ENCODE results near the gene CCDC54.
A peak's percentile ranks its signal among the peaks of the same experiment; 100 is the strongest.

The CCDC54 gene

GRCh38 chr3:107404727-107405469 lies 27.7 kb downstream of the CCDC54 start:
- DNase-seq (ENCODE audit: low spot score in 2 of 2), result no peak
- Histone ChIP-seq H3K9me3 (no peaks in the 10 kb centered on the region), H3K27me3 (ENCODE audit: low read depth) (no peaks in the 10 kb centered on the region), H3K4me1 (no peaks in the 10 kb centered on the region), H3K36me3 (replicated peaks) (no peaks in the 10 kb centered on the region), H3K4me3 (no peak overlapping the region)
- in situ Hi-C loops (cut with MboI; ENCODE audit: low sequenced_read_pairs), result no loop called here

GRCh38 chr3:107407355-107407754 lies 30.1 kb downstream of the CCDC54 start:
- no peaks in the 10 kb centered on the region for H3K36me3 ChIP-seq (replicated peaks)
- in situ Hi-C loops (cut with MboI; ENCODE audit: low sequenced_read_pairs), result no loop called here

GRCh38 chr3:107408513-107408912 lies 31.3 kb downstream of the CCDC54 start:
- in situ Hi-C loops (cut with MboI; ENCODE audit: low sequenced_read_pairs), result no loop called here
- H3K9me3 ChIP-seq, result no peaks in the 10 kb centered on the region
- H3K4me1 ChIP-seq, result peaks cover 2% of the 10 kb centered on the region; the same call in 1 of the 2 replicates
- no peak for DNase-seq (ENCODE audit: low spot score in 2 of 2)
- no peak overlapping the region for H3K4me3 ChIP-seq
- no peaks in the 10 kb centered on the region for H3K27me3 ChIP-seq (ENCODE audit: low read depth)
- no peaks in the 10 kb centered on the region for H3K36me3 ChIP-seq (replicated peaks)

More at GRCh38 chr3:107407355-107407754, 30.1 kb downstream of the CCDC54 start:
- Histone ChIP-seq H3K9me3 (no peaks in the 10 kb centered on the region), H3K27me3 (ENCODE audit: low read depth) (no peaks in the 10 kb centered on the region), H3K4me1 (peaks cover 2% of the 10 kb centered on the region; the same call in 1 of the 2 replicates), H3K4me3 (no peak overlapping the region)
- no peak for DNase-seq (ENCODE audit: low spot score in 2 of 2)

- DNase-seq (ENCODE audit: low spot score in 2 of 2), result no peak
- in situ Hi-C loops (cut with MboI; ENCODE audit: low sequenced_read_pairs), result no loop called here
- Histone ChIP-seq H3K4me1 (peaks cover 2% of the 10 kb centered on the region; the same call in 1 of the 2 replicates), H3K27me3 (ENCODE audit: low read depth) (no peaks in the 10 kb centered on the region), H3K36me3 (replicated peaks) (no peaks in the 10 kb centered on the region), H3K4me3 (no peak overlapping the region), H3K9me3 (no peaks in the 10 kb centered on the region)
Observed at GRCh38 chr3:107409365-107409764, 32.1 kb downstream of the CCDC54 start.

GRCh38 chr3:107410606-107411005 lies 33.4 kb downstream of the CCDC54 start:
- DNase-seq (ENCODE audit: low spot score in 2 of 2), result peak in 1 of 2 experiments; percentile 18
- no peaks in the 10 kb centered on the region for H3K9me3 ChIP-seq
- no peaks in the 10 kb centered on the region for H3K36me3 ChIP-seq (replicated peaks)
- H3K4me1 ChIP-seq, result peaks cover 2% of the 10 kb centered on the region; the same call in 1 of the 2 replicates
- no peaks in the 10 kb centered on the region for H3K27me3 ChIP-seq (ENCODE audit: low read depth)
- in situ Hi-C loops (cut with MboI; ENCODE audit: low sequenced_read_pairs), result loop anchor here (10.0 kb wide), 1 partner anchor 136 kb away; no protein-coding TSS in a partner anchor
- no peak overlapping the region for H3K4me3 ChIP-seq

- DNase-seq (ENCODE audit: low spot score in 2 of 2), result no peak
- H3K4me3 ChIP-seq, result no peak overlapping the region
- H3K9me3 ChIP-seq, result no peaks in the 10 kb centered on the region
- peaks cover 2% of the 10 kb centered on the region; the same call in 1 of the 2 replicates for H3K4me1 ChIP-seq
- no peaks in the 10 kb centered on the region for H3K27me3 ChIP-seq (ENCODE audit: low read depth)
- no peaks in the 10 kb centered on the region for H3K36me3 ChIP-seq (replicated peaks)
- in situ Hi-C loops (cut with MboI; ENCODE audit: low sequenced_read_pairs), result loop anchor here (10.0 kb wide), 1 partner anchor 136 kb away; no protein-coding TSS in a partner anchor
Observed at GRCh38 chr3:107411056-107411455, 33.8 kb downstream of the CCDC54 start.

GRCh38 chr3:107411779-107412178 lies 34.5 kb downstream of the CCDC54 start:
- in situ Hi-C loops (cut with MboI; ENCODE audit: low sequenced_read_pairs), result loop anchor here (10.0 kb wide), 1 partner anchor 137 kb away; no protein-coding TSS in a partner anchor
- Histone ChIP-seq H3K9me3 (no peaks in the 10 kb centered on the region), H3K36me3 (replicated peaks) (no peaks in the 10 kb centered on the region), H3K4me1 (peaks cover 2% of the 10 kb centered on the region; the same call in 1 of the 2 replicates), H3K4me3 (no peak overlapping the region), H3K27me3 (ENCODE audit: low read depth) (no peaks in the 10 kb centered on the region)
- no peak for DNase-seq (ENCODE audit: low spot score in 2 of 2)

- Histone ChIP-seq H3K27me3 (ENCODE audit: low read depth) (no peaks in the 10 kb centered on the region), H3K36me3 (replicated peaks) (no peaks in the 10 kb centered on the region), H3K4me3 (no peak overlapping the region), H3K9me3 (no peaks in the 10 kb centered on the region), H3K4me1 (peaks cover 2% of the 10 kb centered on the region; the same call in 1 of the 2 replicates)
- in situ Hi-C loops (cut with MboI; ENCODE audit: low sequenced_read_pairs), result loop anchor here (10.0 kb wide), 1 partner anchor 138 kb away; no protein-coding TSS in a partner anchor
- DNase-seq (ENCODE audit: low spot score in 2 of 2), result no peak
Observed at GRCh38 chr3:107412376-107412775, 35.1 kb downstream of the CCDC54 start.

- Histone ChIP-seq H3K9me3 (no peaks in the 10 kb centered on the region), H3K4me1 (peaks cover 2% of the 10 kb centered on the region; the same call in 1 of the 2 replicates), H3K4me3 (no peak overlapping the region), H3K27me3 (ENCODE audit: low read depth) (no peaks in the 10 kb centered on the region), H3K36me3 (replicated peaks) (no peaks in the 10 kb centered on the region)
- in situ Hi-C loops (cut with MboI; ENCODE audit: low sequenced_read_pairs), result loop anchor here (10.0 kb wide), 1 partner anchor 138 kb away; no protein-coding TSS in a partner anchor
- DNase-seq (ENCODE audit: low spot score in 2 of 2), result no peak
Observed at GRCh38 chr3:107413264-107413663, 36.0 kb downstream of the CCDC54 start.

GRCh38 chr3:107414325-107414964 lies 37.2 kb downstream of the CCDC54 start:
- no peak for DNase-seq (ENCODE audit: low spot score in 2 of 2)
- no peaks in the 10 kb centered on the region for H3K27me3 ChIP-seq (ENCODE audit: low read depth)
- H3K4me1 ChIP-seq, result peaks cover 2% of the 10 kb centered on the region; the same call in 1 of the 2 replicates
- no peaks in the 10 kb centered on the region for H3K9me3 ChIP-seq
- H3K4me3 ChIP-seq, result no peak overlapping the region
- in situ Hi-C loops (cut with MboI; ENCODE audit: low sequenced_read_pairs), result loop anchor here (10.0 kb wide), 1 partner anchor 140 kb away; no protein-coding TSS in a partner anchor
- no peaks in the 10 kb centered on the region for H3K36me3 ChIP-seq (replicated peaks)

GRCh38 chr3:107416138-107416537 lies 38.9 kb downstream of the CCDC54 start:
- no peaks in the 10 kb centered on the region for H3K4me1 ChIP-seq
- no peak for DNase-seq (ENCODE audit: low spot score in 2 of 2)
- in situ Hi-C loops (cut with MboI; ENCODE audit: low sequenced_read_pairs), result loop anchor here (10.0 kb wide), 1 partner anchor 141 kb away; no protein-coding TSS in a partner anchor
- no peaks in the 10 kb centered on the region for H3K36me3 ChIP-seq (replicated peaks)
- no peaks in the 10 kb centered on the region for H3K27me3 ChIP-seq (ENCODE audit: low read depth)
- H3K9me3 ChIP-seq, result no peaks in the 10 kb centered on the region
- H3K4me3 ChIP-seq, result no peak overlapping the region

GRCh38 chr3:107416886-107417285 lies 39.6 kb downstream of the CCDC54 start:
- Histone ChIP-seq H3K36me3 (replicated peaks) (no peaks in the 10 kb centered on the region), H3K4me1 (no peaks in the 10 kb centered on the region), H3K27me3 (ENCODE audit: low read depth) (no peaks in the 10 kb centered on the region), H3K9me3 (no peaks in the 10 kb centered on the region), H3K4me3 (no peak overlapping the region)
- in situ Hi-C loops (cut with MboI; ENCODE audit: low sequenced_read_pairs), result loop anchor here (10.0 kb wide), 1 partner anchor 142 kb away; no protein-coding TSS in a partner anchor
- DNase-seq (ENCODE audit: low spot score in 2 of 2), result no peak

GRCh38 chr3:107421170-107421792 lies 44.0 kb downstream of the CCDC54 start:
- Histone ChIP-seq H3K9me3 (no peaks in the 10 kb centered on the region), H3K4me1 (no peaks in the 10 kb centered on the region), H3K36me3 (replicated peaks) (no peaks in the 10 kb centered on the region), H3K4me3 (no peak overlapping the region), H3K27me3 (ENCODE audit: low read depth) (no peaks in the 10 kb centered on the region)
- in situ Hi-C loops (cut with MboI; ENCODE audit: low sequenced_read_pairs), result no loop called here
- peak; percentile 27 to 79 for DNase-seq (ENCODE audit: low spot score in 2 of 2)

All from HAP-1 (cell line).